Raji (cell line): ENCODE results near the gene MESP2.

Experiments
- POLR2A ChIP-seq: IDR thresholded peaks from 2 replicates; pipeline ENCODE4 v1.6.1; 2011; ENCODE audit warnings: low read depth, low read length, control low read depth; ENCODE audit not compliant: insufficient read depth

The MESP2 gene

GRCh38 chr15:89809787-89810148 lies 33.6 kb downstream of the MESP2 start:
- TF ChIP-seq POLR2A = no peak

DNA sequence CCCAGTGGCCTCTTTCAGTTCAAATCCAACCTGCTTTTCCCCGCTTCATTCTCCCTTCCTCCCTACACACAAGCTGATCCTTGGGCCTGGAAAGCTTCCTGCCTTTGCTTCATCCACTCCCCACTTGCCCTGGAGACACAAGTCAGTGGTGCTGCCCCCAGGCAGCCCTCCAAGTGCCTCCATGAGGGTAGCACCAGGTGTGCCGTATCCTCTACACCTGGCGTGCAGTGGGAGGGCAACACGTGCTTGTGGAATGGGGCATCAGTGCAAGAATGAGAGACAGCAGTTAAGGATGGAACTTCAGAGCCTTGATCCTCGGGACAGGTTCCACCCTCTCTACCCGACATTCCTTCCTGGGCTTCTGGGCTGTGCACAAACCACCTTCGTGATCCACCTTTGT lies 34.7 kb downstream of the MESP2 start:
- no peak for TF ChIP-seq POLR2A

DNA sequence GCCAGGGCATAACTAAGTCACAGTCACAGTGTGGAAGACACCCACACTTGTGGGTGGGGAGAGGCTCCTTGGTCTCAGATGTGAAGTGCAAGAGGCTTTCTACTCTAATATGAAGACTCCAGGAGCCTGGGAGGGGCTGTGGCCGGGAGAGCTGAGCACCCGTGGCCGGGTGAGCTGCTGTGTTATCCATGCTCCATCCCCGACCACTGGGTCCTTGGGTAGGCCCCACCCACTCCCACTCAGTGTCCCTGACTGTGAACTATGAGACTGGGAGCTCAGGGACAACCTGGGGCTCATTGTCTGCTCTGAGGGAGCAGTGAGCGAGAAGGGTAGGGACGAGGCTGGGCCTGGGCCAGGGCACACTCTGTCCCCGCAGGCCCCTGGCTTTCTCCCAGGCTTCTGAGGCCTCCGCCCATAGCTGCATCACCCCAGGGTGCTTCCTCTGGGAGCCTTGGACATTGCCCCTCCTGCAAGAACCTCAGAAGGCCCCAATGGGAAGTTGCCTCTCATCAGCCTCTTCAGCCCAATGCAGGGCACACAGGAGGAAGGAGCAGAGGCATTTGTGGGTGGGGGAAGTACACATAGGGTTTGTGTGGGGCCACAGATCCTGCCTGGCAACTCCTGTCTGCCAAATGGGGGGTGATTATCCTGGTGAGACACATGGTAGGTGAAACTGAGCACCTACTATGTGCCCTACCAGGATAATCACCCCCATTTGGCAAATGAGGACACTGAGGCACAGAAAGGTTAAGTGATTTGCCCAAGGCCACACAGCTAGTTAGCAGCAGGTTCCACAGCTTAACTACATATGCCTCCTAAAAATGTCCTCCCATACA lies 36.1 kb downstream of the MESP2 start:
- TF ChIP-seq POLR2A = no peak

- no peak for TF ChIP-seq POLR2A
These were observed 36.8 kb downstream of the MESP2 start for GRCh38 chr15:89812847-89813320.

DNA sequence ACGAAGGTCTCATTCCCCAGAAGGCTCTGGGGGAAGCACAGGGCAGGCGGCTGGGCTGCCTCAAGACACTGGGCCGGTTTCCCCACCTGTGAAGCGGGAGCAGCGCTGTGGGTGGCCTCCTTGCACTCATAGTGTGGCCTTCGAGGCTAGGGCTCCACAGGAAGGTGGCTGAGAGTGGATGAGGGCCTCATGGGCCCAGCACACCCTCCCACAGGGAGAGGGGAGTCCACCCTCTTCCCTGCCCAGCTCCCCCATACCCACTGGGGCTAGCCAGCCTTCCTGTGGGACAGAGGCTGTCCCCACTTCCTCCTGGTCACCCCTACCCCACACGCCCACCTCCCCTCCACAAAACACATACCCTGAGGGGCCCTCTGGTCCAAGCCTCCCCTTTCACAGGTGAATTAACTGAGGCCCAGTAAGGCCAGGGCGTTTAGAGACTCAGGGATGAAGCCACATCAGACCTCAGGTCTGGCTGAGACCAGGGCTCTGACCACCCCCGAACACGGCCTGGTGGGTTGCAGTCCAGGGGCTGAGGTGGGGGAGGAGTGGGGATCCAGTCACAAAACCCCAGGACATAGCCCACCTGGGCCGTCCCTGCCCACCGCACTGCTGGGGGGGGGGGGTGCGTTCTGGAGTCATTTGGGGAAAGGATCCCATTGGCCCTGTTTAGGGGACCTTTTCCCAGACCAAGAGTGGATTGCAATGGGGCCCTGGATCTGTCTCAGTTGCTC lies 37.4 kb downstream of the MESP2 start:
- no peak for TF ChIP-seq POLR2A

DNA sequence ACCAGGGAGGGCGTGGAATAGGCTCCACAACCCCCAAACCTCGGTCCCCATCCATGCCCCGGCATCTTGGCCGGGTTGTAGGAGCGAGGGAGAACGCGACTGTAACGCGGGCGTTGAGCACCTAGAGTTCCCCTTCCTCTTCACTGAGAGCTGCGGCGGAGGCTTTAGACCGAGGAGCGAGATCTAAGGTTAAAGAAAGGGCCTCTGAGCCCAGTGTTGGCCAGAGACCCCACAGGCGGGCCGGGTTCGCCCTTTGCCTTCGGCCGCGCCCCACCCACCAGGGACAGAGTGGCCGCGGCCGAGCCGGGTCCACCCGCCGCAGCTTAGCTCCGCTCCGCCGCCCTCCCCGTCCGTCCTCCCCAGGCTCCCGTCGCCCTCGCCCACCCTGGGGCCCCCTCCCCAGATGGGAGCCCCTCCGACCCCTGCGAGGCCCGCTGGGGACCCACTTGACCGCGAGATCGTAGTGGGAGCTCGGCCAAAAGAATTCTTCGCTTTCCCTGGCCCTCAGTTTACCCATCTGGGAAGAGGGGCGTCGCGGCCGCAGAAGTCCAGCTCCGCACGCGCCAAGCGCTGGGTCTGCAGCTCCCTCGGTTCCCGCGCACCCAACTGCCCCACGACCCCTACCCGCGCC lies 38.1 kb downstream of the MESP2 start:
- TF ChIP-seq POLR2A = no peak

DNA sequence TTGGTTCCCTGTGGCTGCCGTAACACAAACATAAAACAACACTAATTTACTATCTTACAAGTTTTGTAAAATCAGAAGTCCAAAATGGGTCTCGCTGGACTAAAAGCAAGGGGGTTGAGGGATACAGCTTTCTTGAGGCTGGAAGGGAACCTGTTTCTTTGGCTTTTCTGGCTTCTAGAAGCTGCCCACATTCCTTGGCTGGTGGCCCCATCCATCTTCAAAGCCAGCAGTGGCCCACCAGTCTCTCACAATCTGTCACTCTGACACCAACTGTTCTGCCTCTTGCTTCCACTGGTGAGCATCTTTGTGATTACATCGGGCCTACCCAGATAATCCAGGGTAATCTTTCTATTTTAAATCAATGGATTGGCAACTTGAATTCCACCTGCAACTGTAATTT lies 39.6 kb downstream of the MESP2 start:
- TF ChIP-seq POLR2A = no peak

- no peak for TF ChIP-seq POLR2A
These were observed 41.7 kb downstream of the MESP2 start for GRCh38 chr15:89817701-89818280.

DNA sequence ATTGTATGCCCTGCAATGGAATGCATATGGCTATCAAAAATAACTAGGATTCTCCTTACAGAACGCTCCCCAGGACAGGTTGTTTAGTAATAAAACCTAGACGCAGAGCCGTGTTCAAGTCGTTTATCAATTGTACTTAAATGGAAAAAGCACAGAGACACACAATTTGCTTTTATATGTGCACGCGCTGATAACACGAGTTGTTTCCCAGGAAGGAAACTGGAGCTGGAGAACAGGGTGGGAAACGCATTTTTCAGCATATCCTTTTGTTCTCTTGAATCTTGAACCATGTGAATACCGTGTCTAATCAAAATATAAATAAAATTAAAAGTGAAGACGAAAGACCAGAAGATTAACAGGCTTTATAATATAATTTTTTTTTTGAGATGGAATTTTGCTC lies 42.2 kb downstream of the MESP2 start:
- TF ChIP-seq POLR2A = no peak

- TF ChIP-seq POLR2A = no peak
These were observed 44.8 kb downstream of the MESP2 start for GRCh38 chr15:89820666-89821611.

DNA sequence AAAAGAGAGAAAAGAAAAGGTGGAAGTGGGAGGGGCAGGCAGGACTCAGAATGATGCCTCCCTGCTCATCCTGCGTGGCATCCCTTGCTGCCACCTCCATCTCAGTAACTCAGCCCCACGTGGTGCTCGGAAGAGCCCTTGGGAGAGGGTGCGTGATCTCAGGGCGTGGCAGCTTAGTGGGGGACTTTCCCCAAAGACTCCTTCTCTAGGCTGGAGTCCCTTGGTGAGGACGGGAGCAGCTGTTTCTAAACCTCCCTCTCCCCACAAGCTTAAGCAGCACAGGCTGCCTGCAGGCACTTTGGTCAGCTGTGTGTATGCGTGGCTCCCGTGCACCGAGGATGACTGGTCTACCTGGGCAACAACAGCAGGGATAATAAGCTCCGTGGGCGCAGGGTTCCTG lies 45.9 kb downstream of the MESP2 start:
- no peak for TF ChIP-seq POLR2A

- TF ChIP-seq POLR2A = no peak
These were observed 46.4 kb downstream of the MESP2 start for GRCh38 chr15:89822611-89822950.

- TF ChIP-seq POLR2A = no peak
These were observed 47.0 kb downstream of the MESP2 start for GRCh38 chr15:89822951-89823711.
